ENCODE data around the gene CPAMD8.

CPAMD8 gene

DNA sequence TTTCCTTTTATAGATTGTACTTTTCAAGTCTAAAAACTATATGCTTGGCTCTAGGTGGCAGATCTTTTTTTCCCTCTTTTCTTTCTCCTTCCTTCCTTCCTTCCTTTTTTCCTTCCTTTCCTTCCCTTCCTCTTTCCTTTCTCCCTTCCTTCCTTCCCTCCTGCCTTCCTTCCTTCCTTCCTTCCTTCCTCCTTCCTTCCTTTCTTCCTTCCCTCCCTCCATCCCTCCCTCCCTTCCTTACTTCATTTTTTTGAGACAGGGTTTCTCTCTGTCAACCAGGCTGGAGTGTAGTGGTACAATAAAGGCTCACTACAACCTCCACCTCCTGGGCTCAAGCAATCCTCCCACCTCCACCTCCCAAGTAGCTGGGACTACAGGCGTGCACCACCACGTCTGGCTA, 89.7 kb downstream of the CPAMD8 start:
- H3K4me1 ChIP-seq, result no peaks in the 10 kb centered on the region
- no peaks in the 10 kb centered on the region for H3K79me2 ChIP-seq
- no peak overlapping the region for H3K9ac ChIP-seq
- TF ChIP-seq, protein P1, sequence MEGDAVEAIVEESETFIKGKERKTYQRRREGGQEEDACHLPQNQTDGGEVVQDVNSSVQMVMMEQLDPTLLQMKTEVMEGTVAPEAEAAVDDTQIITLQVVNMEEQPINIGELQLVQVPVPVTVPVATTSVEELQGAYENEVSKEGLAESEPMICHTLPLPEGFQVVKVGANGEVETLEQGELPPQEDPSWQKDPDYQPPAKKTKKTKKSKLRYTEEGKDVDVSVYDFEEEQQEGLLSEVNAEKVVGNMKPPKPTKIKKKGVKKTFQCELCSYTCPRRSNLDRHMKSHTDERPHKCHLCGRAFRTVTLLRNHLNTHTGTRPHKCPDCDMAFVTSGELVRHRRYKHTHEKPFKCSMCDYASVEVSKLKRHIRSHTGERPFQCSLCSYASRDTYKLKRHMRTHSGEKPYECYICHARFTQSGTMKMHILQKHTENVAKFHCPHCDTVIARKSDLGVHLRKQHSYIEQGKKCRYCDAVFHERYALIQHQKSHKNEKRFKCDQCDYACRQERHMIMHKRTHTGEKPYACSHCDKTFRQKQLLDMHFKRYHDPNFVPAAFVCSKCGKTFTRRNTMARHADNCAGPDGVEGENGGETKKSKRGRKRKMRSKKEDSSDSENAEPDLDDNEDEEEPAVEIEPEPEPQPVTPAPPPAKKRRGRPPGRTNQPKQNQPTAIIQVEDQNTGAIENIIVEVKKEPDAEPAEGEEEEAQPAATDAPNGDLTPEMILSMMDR (IDR thresholded peaks at IDR 0.05), result no peak
- no peak overlapping the region for H3K27ac ChIP-seq
- H3K9me3 ChIP-seq (ENCODE audit: control insufficient read depth, low read length), result no peaks in the 10 kb centered on the region
- no peaks in the 10 kb centered on the region for H3K36me3 ChIP-seq (ENCODE audit: control insufficient read depth, insufficient read depth, low read length)
- no peak overlapping the region for H2AFZ ChIP-seq
- no peaks in the 10 kb centered on the region for H3K27me3 ChIP-seq (ENCODE audit: control insufficient read depth, insufficient read depth, low read length)
- no peak overlapping the region for H3K4me3 ChIP-seq (ENCODE audit: low read depth, low read length)
- no peak overlapping the region for H3K4me2 ChIP-seq (ENCODE audit: low read length)

DNA sequence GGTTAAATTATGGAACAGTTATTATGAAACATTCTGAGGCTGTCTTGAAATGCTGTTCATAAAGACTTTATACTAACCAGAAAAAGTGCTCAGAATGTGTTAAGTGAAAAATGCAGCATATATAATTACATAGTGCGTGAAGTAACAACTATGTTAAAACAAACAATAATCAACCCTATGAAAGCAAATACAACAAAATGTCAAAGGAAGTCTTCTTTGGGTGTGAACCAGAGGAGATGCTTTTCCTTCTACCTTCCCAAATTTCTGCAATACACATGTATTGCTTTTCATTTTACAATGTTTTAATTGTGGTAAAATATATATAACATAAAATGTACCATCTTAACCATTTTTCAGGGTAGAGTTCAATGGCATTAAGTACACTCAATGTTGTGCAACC, 92.1 kb downstream of the CPAMD8 start:
- no peak overlapping the region for H3K9ac ChIP-seq
- no peak overlapping the region for H3K27ac ChIP-seq
- TF ChIP-seq, protein P1 (IDR thresholded peaks at IDR 0.05), result no peak

DNA sequence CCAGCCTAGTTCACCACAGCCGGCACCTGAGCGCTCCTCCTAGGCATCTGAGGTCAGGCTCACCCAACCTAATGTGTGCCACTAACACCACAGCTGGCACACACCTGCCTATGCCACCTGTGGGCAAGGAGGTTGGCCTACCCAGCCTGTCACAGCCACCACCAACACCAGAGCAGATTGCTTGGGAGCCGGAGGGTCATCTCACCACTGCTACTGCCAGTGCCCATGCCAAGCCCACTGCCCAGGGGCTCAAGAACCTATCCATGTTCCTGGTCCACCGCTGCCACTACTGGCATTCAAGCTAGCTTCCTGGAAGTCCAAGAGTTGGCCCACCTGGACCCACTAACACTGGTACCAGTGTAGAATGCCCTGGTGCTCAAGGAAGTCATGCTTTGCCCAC, 95.3 kb downstream of the CPAMD8 start:
- Histone ChIP-seq H3K27ac (no peak overlapping the region), H3K9ac (no peak overlapping the region), H3K36me3 (ENCODE audit: control insufficient read depth, insufficient read depth, low read length) (no peaks in the 10 kb centered on the region), H3K9me3 (ENCODE audit: control insufficient read depth, low read length) (no peaks in the 10 kb centered on the region), H3K27me3 (ENCODE audit: control insufficient read depth, insufficient read depth, low read length) (no peaks in the 10 kb centered on the region), H3K4me1 (no peaks in the 10 kb centered on the region), H3K4me2 (ENCODE audit: low read length) (no peak overlapping the region), H3K4me3 (ENCODE audit: low read depth, low read length) (no peak overlapping the region), H3K79me2 (no peaks in the 10 kb centered on the region), H2AFZ (no peak overlapping the region)
- TF ChIP-seq, protein P1 (IDR thresholded peaks at IDR 0.05), result no peak

More for the DNA sequence above, 92.1 kb downstream of the CPAMD8 start:
- no peak overlapping the region for H2AFZ ChIP-seq
- no peaks in the 10 kb centered on the region for H3K9me3 ChIP-seq (ENCODE audit: control insufficient read depth, low read length)
- no peaks in the 10 kb centered on the region for H3K79me2 ChIP-seq
- no peak overlapping the region for H3K4me2 ChIP-seq (ENCODE audit: low read length)
- no peaks in the 10 kb centered on the region for H3K4me1 ChIP-seq
- no peaks in the 10 kb centered on the region for H3K36me3 ChIP-seq (ENCODE audit: control insufficient read depth, insufficient read depth, low read length)
- H3K27me3 ChIP-seq (ENCODE audit: control insufficient read depth, insufficient read depth, low read length), result no peaks in the 10 kb centered on the region
- H3K4me3 ChIP-seq (ENCODE audit: low read depth, low read length), result no peak overlapping the region

DNA sequence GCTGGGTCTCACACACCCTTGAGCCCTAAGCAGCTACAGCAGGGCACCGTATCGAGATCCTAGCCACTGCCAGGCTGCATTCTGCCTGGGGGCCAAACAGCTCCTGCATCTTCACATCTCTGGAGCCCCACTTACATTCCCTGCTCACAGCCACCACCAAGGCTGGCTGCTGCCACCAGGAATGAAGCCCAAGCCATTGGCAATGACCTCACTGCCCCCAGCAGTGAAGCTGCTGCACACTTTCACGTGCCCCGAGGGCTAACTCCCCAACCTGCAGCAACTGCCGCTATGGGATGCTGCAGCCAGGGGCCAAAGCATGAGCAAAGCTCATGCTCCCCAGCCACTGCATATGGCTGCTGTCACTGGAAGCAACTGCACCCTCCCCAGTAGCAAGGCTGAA, 95.9 kb downstream of the CPAMD8 start:
- no peak overlapping the region for H2AFZ ChIP-seq
- H3K27me3 ChIP-seq (ENCODE audit: control insufficient read depth, insufficient read depth, low read length), result no peaks in the 10 kb centered on the region
- H3K9ac ChIP-seq, result no peak overlapping the region
- no peaks in the 10 kb centered on the region for H3K36me3 ChIP-seq (ENCODE audit: control insufficient read depth, insufficient read depth, low read length)
- H3K4me1 ChIP-seq, result no peaks in the 10 kb centered on the region
- no peak overlapping the region for H3K4me2 ChIP-seq (ENCODE audit: low read length)
- H3K79me2 ChIP-seq, result no peaks in the 10 kb centered on the region
- H3K4me3 ChIP-seq (ENCODE audit: low read depth, low read length), result no peak overlapping the region
- H3K27ac ChIP-seq, result no peak overlapping the region
- TF ChIP-seq, protein P1 (IDR thresholded peaks at IDR 0.05), result no peak
- no peaks in the 10 kb centered on the region for H3K9me3 ChIP-seq (ENCODE audit: control insufficient read depth, low read length)

DNA sequence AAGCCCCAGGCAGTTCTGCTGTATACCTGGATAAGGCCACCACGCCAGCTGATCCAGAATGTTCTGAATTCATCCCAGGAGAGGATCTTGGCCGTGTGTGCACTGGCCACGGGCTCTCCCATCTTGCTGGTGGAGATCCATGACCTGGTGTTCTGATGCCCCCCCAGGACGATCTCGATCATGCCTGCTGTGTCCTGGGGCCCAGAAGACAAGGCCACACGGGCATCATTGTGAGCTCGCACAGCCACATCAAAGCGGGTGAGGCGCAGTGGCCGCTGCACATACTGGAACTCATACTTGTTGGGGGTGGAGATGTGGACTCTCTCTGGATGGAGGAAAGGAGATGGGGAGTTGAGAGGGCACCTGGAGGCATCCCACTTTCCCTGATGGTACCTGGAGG, 97.7 kb downstream of the CPAMD8 start:
- H3K4me2 ChIP-seq (ENCODE audit: low read length), result no peak overlapping the region
- H3K27ac ChIP-seq, result no peak overlapping the region
- no peaks in the 10 kb centered on the region for H3K79me2 ChIP-seq
- no peaks in the 10 kb centered on the region for H3K36me3 ChIP-seq (ENCODE audit: control insufficient read depth, insufficient read depth, low read length)
- H3K9ac ChIP-seq, result no peak overlapping the region
- no peaks in the 10 kb centered on the region for H3K27me3 ChIP-seq (ENCODE audit: control insufficient read depth, insufficient read depth, low read length)
- no peak overlapping the region for H2AFZ ChIP-seq
- H3K4me3 ChIP-seq (ENCODE audit: low read depth, low read length), result no peak overlapping the region
- H3K4me1 ChIP-seq, result no peaks in the 10 kb centered on the region
- H3K9me3 ChIP-seq (ENCODE audit: control insufficient read depth, low read length), result no peaks in the 10 kb centered on the region
- TF ChIP-seq, protein P1 (IDR thresholded peaks at IDR 0.05), result no peak

Data from parathyroid adenoma (tissue), 2 donors.